K562 (cell line): ENCODE data around the gene CD72. TPM values are rescaled to one million over a fixed set of nuclear protein-coding genes. Genes with fewer than 3 reads are reported as not detected.

Experiments used
- FOS ChIP-seq: IDR thresholded peaks from 3 replicates; pipeline ENCODE4 v1.6.1; 2011; ENCODE audit not compliant: insufficient read length; ENCODE audit errors: extremely low read depth
- L3MBTL2 ChIP-seq: fragments of 450-650 bp; IDR thresholded peaks from 2 replicates; pipeline ENCODE4 v1.6.1; 2016; ENCODE audit warnings: mild to moderate bottlenecking, moderate library complexity
- PCBP1 ChIP-seq: fragments of 200-400 bp; formaldehyde crosslinking; IDR thresholded peaks from 2 replicates; pipeline ENCODE4 v1.6.1; 2018; ENCODE audit warnings: mild to moderate bottlenecking, low read depth, low read length; ENCODE audit not compliant: poor library complexity, severe bottlenecking
- RAD21 ChIP-seq, 2 experiments: fragments of 250-450 bp in 1 of 2; fragments of 450-650 bp in 1 of 2; sonication (Bioruptor Pico) in 1 of 2; formaldehyde crosslinking in 1 of 2; IDR thresholded peaks in 1 of 2; conservative IDR thresholded peaks in 1 of 2; 2 replicates each; pipeline versions ENCODE4 v1.4.0 to v1.8.0; 2020 to 2022; ENCODE audit warnings: mild to moderate bottlenecking in 2 of 2, moderate library complexity in 1 of 2
- RHOXF2B ChIP-seq: fragments of 250-450 bp; sonication (Bioruptor Pico); conservative IDR thresholded peaks from 2 replicates; pipeline ENCODE4 v1.5.1; 2021
- SRF ChIP-seq, 2 experiments: fragments of 250-450, 450-650 bp in 1 of 2; sonication (Bioruptor Pico) in 1 of 2; sonication (generic) in 1 of 2; formaldehyde crosslinking; IDR thresholded peaks; 2 replicates each; pipeline versions ENCODE4 v1.5.0 to v1.5.1; 2020 to 2022; ENCODE audit warnings: mild to moderate bottlenecking in 1 of 2, missing genetic modification reagents in 1 of 2
- ZNF436 ChIP-seq: fragments of 250-450, 450-650 bp; sonication (Bioruptor Pico); formaldehyde crosslinking; IDR thresholded peaks from 2 replicates; pipeline ENCODE4 v1.7.0; 2020; ENCODE audit warnings: mild to moderate bottlenecking
- polyA plus RNA-seq, 8 experiments: library from polyadenylated mRNA; depleted of rRNA in 4 of 8; stranded (reverse) in 5 of 8; unstranded in 3 of 8; fragments of >200 nt; fragmentation: Nextera tagmentation in 2 of 8; fragmentation: Illumina TruSeq in 1 of 8; extraction: Ambion mirVana in 2 of 8; extraction: Trizol in 1 of 8; gene quantifications; 2 replicates each; pipeline versions ENCODE4 v1.2.1 to v1.2.3, GENCODE V29; 2011 to 2014; ENCODE audit warnings: inconsistent platforms in 1 of 8, missing spikeins in 1 of 8
- total RNA-seq, 7 experiments: library from RNA; depleted of rRNA in 6 of 7; stranded (reverse); fragments of >200 nt in 6 of 7; fragmentation: Illumina TruSeq in 2 of 7; extraction: Trizol in 2 of 7; gene quantifications; 2 replicates each; pipeline versions ENCODE4 v1.2.1 to v1.2.3, GENCODE V29; 2011 to 2021; ENCODE audit warnings: low replicate concordance in 1 of 7
- TF ChIP-seq, protein P1 (sequence below): fragments of 450-650 bp; formaldehyde crosslinking; conservative IDR thresholded peaks from 2 replicates; pipeline ENCODE4 v1.4.0; 2022; ENCODE audit warnings: mild to moderate bottlenecking, missing genetic modification characterization
- TF ChIP-seq, protein P2 (sequence below), 2 experiments: fragments of 450-650 bp; conservative IDR thresholded peaks; 2 replicates each; pipeline ENCODE4 v1.6.1; 2017; ENCODE audit warnings: mild to moderate bottlenecking in 2 of 2, moderate library complexity in 2 of 2
- TF ChIP-seq, protein P3 (sequence below): fragments of 450-650 bp; formaldehyde crosslinking; IDR thresholded peaks from 2 replicates; pipeline ENCODE4 v1.4.0; 2020; ENCODE audit warnings: mild to moderate bottlenecking, moderate library complexity
- TF ChIP-seq, protein P4 (sequence below): sonication (generic); formaldehyde crosslinking; IDR thresholded peaks from 2 replicates; pipeline ENCODE4 v1.8.0; 2023; ENCODE audit warnings: missing genetic modification reagents, mild to moderate bottlenecking, borderline replicate concordance
- TF ChIP-seq, protein P5 (sequence below): fragments of 250-450 bp; sonication (Bioruptor Pico); IDR thresholded peaks from 2 replicates; pipeline ENCODE4 v1.8.0; 2022; ENCODE audit warnings: moderate library complexity, mild to moderate bottlenecking, inconsistent platforms

The CD72 gene
- total and polyA plus RNA-seq, 9 of the 15 experiments (the other 6 are each of a cell fraction or from before 2014, with no cell fraction given): 0.11 to 0.78 (median 0.27) TPM; not detected in 1

DNA sequence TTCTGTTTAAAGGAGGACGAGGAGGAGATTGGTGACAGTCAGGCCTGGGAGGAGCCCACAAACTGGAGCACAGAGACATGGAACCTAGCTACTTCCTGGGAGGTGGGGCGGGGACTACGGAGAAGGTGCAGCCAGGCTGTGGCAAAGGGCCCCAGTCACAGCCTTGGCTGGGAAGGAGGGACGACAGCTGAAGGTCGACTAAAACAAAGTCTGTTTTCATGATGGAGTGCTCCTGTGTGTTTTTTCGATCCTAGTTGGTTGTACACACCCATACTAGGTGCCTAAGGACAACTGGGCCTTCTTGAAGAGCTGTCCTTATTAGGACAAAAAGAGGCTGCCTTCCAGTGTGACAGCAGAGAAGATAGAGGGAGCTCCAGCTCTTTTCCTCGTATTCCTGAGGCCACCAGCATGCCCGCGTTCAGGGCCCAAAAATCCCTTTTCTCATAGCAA, 42.8 kb upstream of the CD72 start (continued):
- peak in 1 of 2 experiments; percentile 90; a peak in 2 of 4 replicates for TF ChIP-seq SRF (CRISPR knock-in tag; IDR thresholded peaks at IDR 0.05)
- TF ChIP-seq, protein P1, sequence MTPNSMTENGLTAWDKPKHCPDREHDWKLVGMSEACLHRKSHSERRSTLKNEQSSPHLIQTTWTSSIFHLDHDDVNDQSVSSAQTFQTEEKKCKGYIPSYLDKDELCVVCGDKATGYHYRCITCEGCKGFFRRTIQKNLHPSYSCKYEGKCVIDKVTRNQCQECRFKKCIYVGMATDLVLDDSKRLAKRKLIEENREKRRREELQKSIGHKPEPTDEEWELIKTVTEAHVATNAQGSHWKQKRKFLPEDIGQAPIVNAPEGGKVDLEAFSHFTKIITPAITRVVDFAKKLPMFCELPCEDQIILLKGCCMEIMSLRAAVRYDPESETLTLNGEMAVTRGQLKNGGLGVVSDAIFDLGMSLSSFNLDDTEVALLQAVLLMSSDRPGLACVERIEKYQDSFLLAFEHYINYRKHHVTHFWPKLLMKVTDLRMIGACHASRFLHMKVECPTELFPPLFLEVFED (CRISPR knock-in tag): no peak
- TF ChIP-seq, protein P2, sequence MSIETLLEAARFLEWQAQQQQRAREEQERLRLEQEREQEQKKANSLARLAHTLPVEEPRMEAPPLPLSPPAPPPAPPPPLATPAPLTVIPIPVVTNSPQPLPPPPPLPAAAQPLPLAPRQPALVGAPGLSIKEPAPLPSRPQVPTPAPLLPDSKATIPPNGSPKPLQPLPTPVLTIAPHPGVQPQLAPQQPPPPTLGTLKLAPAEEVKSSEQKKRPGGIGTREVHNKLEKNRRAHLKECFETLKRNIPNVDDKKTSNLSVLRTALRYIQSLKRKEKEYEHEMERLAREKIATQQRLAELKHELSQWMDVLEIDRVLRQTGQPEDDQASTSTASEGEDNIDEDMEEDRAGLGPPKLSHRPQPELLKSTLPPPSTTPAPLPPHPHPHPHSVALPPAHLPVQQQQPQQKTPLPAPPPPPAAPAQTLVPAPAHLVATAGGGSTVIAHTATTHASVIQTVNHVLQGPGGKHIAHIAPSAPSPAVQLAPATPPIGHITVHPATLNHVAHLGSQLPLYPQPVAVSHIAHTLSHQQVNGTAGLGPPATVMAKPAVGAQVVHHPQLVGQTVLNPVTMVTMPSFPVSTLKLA (conservative IDR thresholded peaks at IDR 0.05): no peak
- 0 out of 2 replicates have a peak, but pooled peaks have one; percentile 13 for TF ChIP-seq L3MBTL2
- TF ChIP-seq, protein P3, sequence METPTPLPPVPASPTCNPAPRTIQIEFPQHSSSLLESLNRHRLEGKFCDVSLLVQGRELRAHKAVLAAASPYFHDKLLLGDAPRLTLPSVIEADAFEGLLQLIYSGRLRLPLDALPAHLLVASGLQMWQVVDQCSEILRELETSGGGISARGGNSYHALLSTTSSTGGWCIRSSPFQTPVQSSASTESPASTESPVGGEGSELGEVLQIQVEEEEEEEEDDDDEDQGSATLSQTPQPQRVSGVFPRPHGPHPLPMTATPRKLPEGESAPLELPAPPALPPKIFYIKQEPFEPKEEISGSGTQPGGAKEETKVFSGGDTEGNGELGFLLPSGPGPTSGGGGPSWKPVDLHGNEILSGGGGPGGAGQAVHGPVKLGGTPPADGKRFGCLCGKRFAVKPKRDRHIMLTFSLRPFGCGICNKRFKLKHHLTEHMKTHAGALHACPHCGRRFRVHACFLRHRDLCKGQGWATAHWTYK: no peak
- TF ChIP-seq, protein P4, sequence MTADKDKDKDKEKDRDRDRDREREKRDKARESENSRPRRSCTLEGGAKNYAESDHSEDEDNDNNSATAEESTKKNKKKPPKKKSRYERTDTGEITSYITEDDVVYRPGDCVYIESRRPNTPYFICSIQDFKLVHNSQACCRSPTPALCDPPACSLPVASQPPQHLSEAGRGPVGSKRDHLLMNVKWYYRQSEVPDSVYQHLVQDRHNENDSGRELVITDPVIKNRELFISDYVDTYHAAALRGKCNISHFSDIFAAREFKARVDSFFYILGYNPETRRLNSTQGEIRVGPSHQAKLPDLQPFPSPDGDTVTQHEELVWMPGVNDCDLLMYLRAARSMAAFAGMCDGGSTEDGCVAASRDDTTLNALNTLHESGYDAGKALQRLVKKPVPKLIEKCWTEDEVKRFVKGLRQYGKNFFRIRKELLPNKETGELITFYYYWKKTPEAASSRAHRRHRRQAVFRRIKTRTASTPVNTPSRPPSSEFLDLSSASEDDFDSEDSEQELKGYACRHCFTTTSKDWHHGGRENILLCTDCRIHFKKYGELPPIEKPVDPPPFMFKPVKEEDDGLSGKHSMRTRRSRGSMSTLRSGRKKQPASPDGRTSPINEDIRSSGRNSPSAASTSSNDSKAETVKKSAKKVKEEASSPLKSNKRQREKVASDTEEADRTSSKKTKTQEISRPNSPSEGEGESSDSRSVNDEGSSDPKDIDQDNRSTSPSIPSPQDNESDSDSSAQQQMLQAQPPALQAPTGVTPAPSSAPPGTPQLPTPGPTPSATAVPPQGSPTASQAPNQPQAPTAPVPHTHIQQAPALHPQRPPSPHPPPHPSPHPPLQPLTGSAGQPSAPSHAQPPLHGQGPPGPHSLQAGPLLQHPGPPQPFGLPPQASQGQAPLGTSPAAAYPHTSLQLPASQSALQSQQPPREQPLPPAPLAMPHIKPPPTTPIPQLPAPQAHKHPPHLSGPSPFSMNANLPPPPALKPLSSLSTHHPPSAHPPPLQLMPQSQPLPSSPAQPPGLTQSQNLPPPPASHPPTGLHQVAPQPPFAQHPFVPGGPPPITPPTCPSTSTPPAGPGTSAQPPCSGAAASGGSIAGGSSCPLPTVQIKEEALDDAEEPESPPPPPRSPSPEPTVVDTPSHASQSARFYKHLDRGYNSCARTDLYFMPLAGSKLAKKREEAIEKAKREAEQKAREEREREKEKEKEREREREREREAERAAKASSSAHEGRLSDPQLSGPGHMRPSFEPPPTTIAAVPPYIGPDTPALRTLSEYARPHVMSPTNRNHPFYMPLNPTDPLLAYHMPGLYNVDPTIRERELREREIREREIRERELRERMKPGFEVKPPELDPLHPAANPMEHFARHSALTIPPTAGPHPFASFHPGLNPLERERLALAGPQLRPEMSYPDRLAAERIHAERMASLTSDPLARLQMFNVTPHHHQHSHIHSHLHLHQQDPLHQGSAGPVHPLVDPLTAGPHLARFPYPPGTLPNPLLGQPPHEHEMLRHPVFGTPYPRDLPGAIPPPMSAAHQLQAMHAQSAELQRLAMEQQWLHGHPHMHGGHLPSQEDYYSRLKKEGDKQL (CRISPR knock-in tag): no peak
- no peak for TF ChIP-seq FOS
- TF ChIP-seq RHOXF2B (CRISPR knock-in tag): no peak
- TF ChIP-seq ZNF436 (CRISPR knock-in tag): no peak
- TF ChIP-seq RAD21 (CRISPR knock-in tag; conservative IDR thresholded peaks at IDR 0.05 in 1 of 2, IDR thresholded peaks at IDR 0.05 in 1 of 2): peak; percentile 21 to 57; a peak in 3 of 4 replicates
- TF ChIP-seq, protein P5, sequence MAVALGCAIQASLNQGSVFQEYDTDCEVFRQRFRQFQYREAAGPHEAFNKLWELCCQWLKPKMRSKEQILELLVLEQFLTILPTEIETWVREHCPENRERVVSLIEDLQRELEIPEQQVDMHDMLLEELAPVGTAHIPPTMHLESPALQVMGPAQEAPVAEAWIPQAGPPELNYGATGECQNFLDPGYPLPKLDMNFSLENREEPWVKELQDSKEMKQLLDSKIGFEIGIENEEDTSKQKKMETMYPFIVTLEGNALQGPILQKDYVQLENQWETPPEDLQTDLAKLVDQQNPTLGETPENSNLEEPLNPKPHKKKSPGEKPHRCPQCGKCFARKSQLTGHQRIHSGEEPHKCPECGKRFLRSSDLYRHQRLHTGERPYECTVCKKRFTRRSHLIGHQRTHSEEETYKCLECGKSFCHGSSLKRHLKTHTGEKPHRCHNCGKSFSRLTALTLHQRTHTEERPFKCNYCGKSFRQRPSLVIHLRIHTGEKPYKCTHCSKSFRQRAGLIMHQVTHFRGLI: no peak
- TF ChIP-seq PCBP1: no peak
- TF ChIP-seq, all 486 proteins: peak for 9
